Motor neuron (in vitro differentiated cells): ENCODE data around the gene DIP2B. TPM values are rescaled to one million over a fixed set of nuclear protein-coding genes. Genes with fewer than 3 reads are reported as not detected.
"Not testable (repeated sequence)": the region's sequence is repeated elsewhere in the genome, so short reads cannot be mapped to it uniquely, and the experiment has no call there.

Source experiments
- ATAC-seq, 8 experiments: fragments of 200-7000 bp; cut with Tn5 transposase; replicated peaks in 6 of 8; 2 replicates each; pipeline ENCODE4 v1.8.0; 2021; ENCODE audit warnings: mild to moderate bottlenecking in 8 of 8, moderate library complexity in 8 of 8
- H3K27ac ChIP-seq, 2 donors: fragments of 250-450 bp; sonication (Bioruptor Pico); 2 replicates each; pipeline ENCODE4 v1.9.0; 2021; ENCODE audit warnings: antibody characterized with exemption in 2 of 2, mild to moderate bottlenecking in 2 of 2, moderate library complexity in 1 of 2
- H3K4me1 ChIP-seq, 2 donors: fragments of 250-450 bp; sonication (Bioruptor Pico); replicated peaks in 1 of 2; 2 replicates each; pipeline ENCODE4 v1.6.1; 2021; ENCODE audit warnings: antibody characterized with exemption in 2 of 2, mild to moderate bottlenecking in 2 of 2, moderate library complexity in 1 of 2
- H3K4me3 ChIP-seq, 5 donors: fragments of 250-450 bp; sonication (Bioruptor Pico); 2 replicates each; pipeline ENCODE4 v1.9.0; 2021; ENCODE audit warnings: antibody characterized with exemption in 5 of 5, mild to moderate bottlenecking in 5 of 5, moderate library complexity in 4 of 5
- WGBS, 10 experiments: fragments of 450-650 bp; shearing (Covaris generic); methylation state at CpG; one replicate each; pipeline ENCODE4 v1.0.0; 2022; 5-methylcytosine and 5-hydroxymethylcytosine counted together
- in situ Hi-C, 9 experiments: fragments of 400-800 bp; cut with MboI; loops; one replicate each; pipeline ENCODE4 v1.15.0; 2021; ENCODE audit warnings: low sequenced_read_pairs in 9 of 9, low pct_unique_long_range_greater_than_20kb in 2 of 9; ENCODE audit not compliant: unreplicated experiment in 9 of 9
- total RNA-seq, 8 experiments: library from RNA; unstranded; fragments of 300-600 nt; gene quantifications; 2 replicates each; pipeline versions ENCODE4 v1.2.3 to v1.2.4, GENCODE V29; 2022

DIP2B gene
- total RNA-seq, 8 experiments from 2014 or later, result 20.8 to 68.6 (median 29.9) TPM

GRCh38 chr12:50666023-50666422, 161.2 kb downstream of the DIP2B start:
- no peak for ATAC-seq
- Histone ChIP-seq H3K27ac (no peak overlapping the region), H3K4me1 (peaks cover 5 to 15% of the 10 kb centered on the region in 2 donors), H3K4me3 (no peak overlapping the region)
- 80 to 100% (median 100%) methylated on average over 1 of the region's 1 CpG; no CpG with 5 or more reads in 4 of the 10 experiments for WGBS, 10 experiments
- in situ Hi-C loops, result no loop called here

DNA sequence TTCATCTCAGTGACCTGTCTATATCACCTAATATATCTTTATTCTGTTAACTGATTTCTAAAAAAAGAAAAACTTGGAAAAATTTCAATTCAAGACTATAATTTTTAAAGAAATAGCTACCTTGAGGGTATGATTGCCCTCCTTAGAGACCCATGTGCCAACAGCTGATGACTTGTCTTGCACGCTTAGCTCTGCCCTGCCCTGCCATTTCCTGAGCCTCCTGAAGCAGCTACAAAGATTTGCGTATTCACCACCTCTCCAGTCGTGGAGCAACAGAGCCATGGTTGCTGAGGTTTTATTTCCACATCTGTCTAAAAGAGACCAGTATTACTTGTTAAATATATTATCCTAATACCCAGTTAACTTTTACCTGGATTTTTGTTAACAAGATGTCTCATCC, 167.4 kb downstream of the DIP2B start:
- no peaks in the 10 kb centered on the region for H3K4me1 ChIP-seq
- no peak overlapping the region for H3K27ac ChIP-seq
- no peak for ATAC-seq
- 75 to 100% (median 89%) methylated on average over 1 to 3 of the region's 3 CpGs; no CpG with 5 or more reads in 1 of the 10 experiments for WGBS, 10 experiments
- no peak overlapping the region for H3K4me3 ChIP-seq
- in situ Hi-C loops, result no loop called here

DNA sequence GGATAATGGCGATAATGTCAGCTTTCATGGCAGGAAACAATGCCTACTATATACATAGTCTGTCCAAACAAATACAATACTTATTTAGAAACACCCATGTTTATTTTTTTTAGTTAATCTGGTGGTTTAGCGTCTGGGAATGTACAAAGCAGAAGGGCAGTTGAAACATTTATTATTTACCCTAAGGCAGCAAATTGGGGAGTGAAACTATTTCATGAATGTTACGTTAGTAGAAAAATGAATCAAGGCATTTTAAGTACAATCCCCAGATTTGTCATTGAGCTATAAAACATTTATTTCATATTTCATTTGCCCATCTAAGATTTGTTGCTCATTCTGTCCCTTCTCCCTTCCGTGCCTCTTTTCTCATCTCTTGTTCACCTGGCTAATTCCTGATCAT, 172.0 kb downstream of the DIP2B start:
- H3K4me3 ChIP-seq, result no peak overlapping the region
- in situ Hi-C loops, result no loop called here
- H3K27ac ChIP-seq, result no peak overlapping the region
- H3K4me1 ChIP-seq, result no peaks in the 10 kb centered on the region
- WGBS, 10 experiments, result 67 to 100% (median 98%) methylated on average over 1 to 4 of the region's 4 CpGs
- no peak for ATAC-seq

- H3K4me3 ChIP-seq, result no peak overlapping the region
- WGBS, 10 experiments, result 17 to 100% (median 64%) methylated on average over 1 to 2 of the region's 3 CpGs; no CpG with 5 or more reads in 2 of the 10 experiments
- in situ Hi-C loops, result no loop called here
- ATAC-seq, result no peak
- no peaks in the 10 kb centered on the region for H3K4me1 ChIP-seq
- no peak overlapping the region for H3K27ac ChIP-seq
Observed at GRCh38 chr12:50677858-50678257, 173.1 kb downstream of the DIP2B start.

DNA sequence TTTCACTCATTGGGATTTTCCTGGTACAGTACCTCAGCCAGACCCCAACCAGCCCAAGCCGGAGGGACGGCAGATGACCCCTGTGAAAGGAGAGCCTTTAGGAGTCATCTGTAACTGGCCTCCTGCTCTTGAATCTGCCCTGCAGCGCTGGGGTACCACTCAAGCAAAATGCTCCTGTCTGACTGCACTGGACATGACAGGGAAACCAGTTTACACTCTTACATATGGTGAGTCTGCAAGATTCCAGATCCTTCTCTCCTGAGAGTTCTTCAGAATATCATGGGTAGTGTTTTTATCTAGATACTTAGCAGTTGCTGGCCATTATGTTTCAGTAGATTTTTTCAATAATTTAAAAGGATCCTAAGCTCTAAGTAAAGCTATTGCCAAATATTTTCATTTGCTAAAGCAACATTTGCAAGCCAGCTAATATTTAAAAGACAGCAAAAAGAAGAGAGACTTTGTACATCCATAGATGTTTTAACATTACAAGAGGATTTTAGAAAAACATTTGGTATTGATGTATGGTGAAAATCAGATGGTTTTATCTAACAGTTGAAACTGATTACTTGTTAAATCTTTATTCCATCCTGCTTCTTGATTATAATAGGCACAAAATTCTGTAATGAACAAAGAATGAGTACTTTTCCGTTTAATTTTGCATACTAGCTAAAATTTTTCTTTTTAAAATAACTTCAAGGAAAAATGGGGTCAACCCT, 174.0 kb downstream of the DIP2B start:
- WGBS, 10 experiments, result 8 to 100% (median 93%) methylated on average over 1 to 4 of the region's 4 CpGs
- H3K27ac ChIP-seq, result no peak overlapping the region
- in situ Hi-C loops, result no loop called here

GRCh38 chr12:50679612-50680011, 174.8 kb downstream of the DIP2B start:
- in situ Hi-C loops, result no loop called here
- no peak overlapping the region for H3K4me3 ChIP-seq
- H3K4me1 ChIP-seq, result no peaks in the 10 kb centered on the region
- WGBS, 10 experiments, result 0 to 100% (median 90%) methylated on average over 1 of the region's 1 CpG; no CpG with 5 or more reads in 4 of the 10 experiments
- H3K27ac ChIP-seq, result no peak overlapping the region
- peak in 1 of 8 experiments; percentile 85 for ATAC-seq

More for the DNA sequence above, 174.0 kb downstream of the DIP2B start:
- no peaks in the 10 kb centered on the region for H3K4me1 ChIP-seq
- ATAC-seq, result peak in 1 of 8 experiments; percentile 5
- H3K4me3 ChIP-seq, result no peak overlapping the region

DNA sequence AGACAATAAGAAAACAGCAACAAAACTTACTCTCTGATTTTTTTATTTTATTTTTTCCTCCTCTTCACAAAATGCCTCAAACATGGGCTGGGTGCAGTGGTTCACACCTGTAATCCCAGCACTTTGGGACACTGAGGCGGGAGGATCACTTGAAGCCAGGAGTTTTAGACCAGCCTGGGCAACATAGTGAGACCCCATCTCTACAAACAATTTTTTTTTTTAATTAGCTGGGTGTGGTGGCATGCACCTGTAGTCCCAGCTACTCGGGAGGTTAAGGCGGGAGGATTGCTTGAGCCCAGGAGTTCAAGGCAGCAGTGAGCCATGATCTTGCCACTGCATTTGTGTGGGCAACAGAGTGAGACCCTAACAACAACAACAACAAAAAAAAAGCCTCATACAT, 176.3 kb downstream of the DIP2B start:
- ATAC-seq, H3K4me3 ChIP-seq, in situ Hi-C loops, H3K4me1 ChIP-seq, H3K27ac ChIP-seq: not testable (repeated sequence)
- 86 to 100% (median 100%) methylated on average over 1 to 3 of the region's 3 CpGs for WGBS, 10 experiments

GRCh38 chr12:50685641-50686040, 180.9 kb downstream of the DIP2B start:
- no peak overlapping the region for H3K4me3 ChIP-seq
- in situ Hi-C loops, result no loop called here
- no peaks in the 10 kb centered on the region for H3K4me1 ChIP-seq
- no peak overlapping the region for H3K27ac ChIP-seq
- 80 to 100% (median 91%) methylated on average over 1 of the region's 1 CpG; no CpG with 5 or more reads in 4 of the 10 experiments for WGBS, 10 experiments
- no peak for ATAC-seq

DNA sequence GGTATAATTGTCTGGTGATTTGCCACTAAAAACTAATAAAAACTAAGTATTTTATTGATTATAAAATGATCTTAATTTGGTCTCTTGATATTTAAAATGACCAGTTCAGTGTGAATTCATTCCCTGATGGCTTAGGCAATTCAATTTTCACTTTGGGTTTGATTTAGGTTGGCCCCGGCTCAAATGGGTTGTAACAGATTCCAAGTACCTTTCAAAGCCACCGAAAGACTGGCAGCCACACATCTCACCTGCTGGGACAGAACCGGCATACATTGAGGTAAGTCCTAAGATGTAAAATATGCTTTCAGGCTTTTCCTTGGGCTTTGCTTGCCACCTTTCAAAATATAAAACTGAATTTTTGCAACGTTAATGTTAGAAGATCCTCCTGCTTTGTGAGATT, 181.6 kb downstream of the DIP2B start:
- Histone ChIP-seq H3K4me1 (no peaks in the 10 kb centered on the region), H3K4me3 (no peak overlapping the region), H3K27ac (no peak overlapping the region)
- 50 to 100% (median 93%) methylated on average over 1 to 4 of the region's 4 CpGs; no CpG with 5 or more reads in 1 of the 10 experiments for WGBS, 10 experiments
- no peak for ATAC-seq
- in situ Hi-C loops, result no loop called here

GRCh38 chr12:50686976-50687375, 182.2 kb downstream of the DIP2B start:
- in situ Hi-C loops, result no loop called here
- no peak for ATAC-seq
- no peak overlapping the region for H3K4me3 ChIP-seq
- WGBS, 10 experiments, result 80 to 100% (median 96%) methylated on average over 1 to 2 of the region's 2 CpGs
- no peaks in the 10 kb centered on the region for H3K4me1 ChIP-seq
- H3K27ac ChIP-seq, result no peak overlapping the region

GRCh38 chr12:50689437-50689836, 184.7 kb downstream of the DIP2B start:
- WGBS, 10 experiments, result 40 to 100% (median 89%) methylated on average over 1 of the region's 1 CpG; no CpG with 5 or more reads in 5 of the 10 experiments
- no peak overlapping the region for H3K4me3 ChIP-seq
- no peak overlapping the region for H3K27ac ChIP-seq
- no peaks in the 10 kb centered on the region for H3K4me1 ChIP-seq
- in situ Hi-C loops, result no loop called here
- no peak for ATAC-seq

DNA sequence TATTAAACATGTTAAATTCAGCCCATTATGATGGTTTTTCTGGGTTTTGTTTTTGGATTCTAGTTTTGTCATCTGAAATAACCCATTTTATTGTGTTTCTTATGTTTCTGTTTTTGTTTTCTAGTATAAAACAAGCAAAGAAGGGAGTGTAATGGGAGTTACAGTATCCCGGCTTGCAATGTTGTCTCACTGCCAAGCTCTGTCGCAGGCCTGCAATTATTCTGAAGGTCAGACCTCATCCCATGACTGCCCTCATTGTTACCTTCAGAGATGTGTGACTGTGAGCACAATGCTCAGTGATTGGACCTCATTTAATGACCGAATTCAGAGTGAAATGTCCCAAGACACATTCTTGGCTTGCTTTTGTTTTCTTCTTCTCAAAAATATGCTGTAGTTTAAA, 186.1 kb downstream of the DIP2B start:
- H3K27ac ChIP-seq, result no peak overlapping the region
- peak in 7 of 8 experiments; percentile 61 to 99 (median 85) for ATAC-seq
- in situ Hi-C loops, result no loop called here
- H3K4me3 ChIP-seq, result no peak overlapping the region
- WGBS, 10 experiments, result 17 to 100% (median 53%) methylated on average over 1 to 3 of the region's 3 CpGs; no CpG with 5 or more reads in 4 of the 10 experiments
- no peaks in the 10 kb centered on the region for H3K4me1 ChIP-seq

- H3K4me3 ChIP-seq, result no peak overlapping the region
- ATAC-seq, result no peak
- no peaks in the 10 kb centered on the region for H3K4me1 ChIP-seq
- in situ Hi-C loops, result no loop called here
- 66 to 100% (median 93%) methylated on average over 1 to 4 of the region's 4 CpGs for WGBS, 10 experiments
- no peak overlapping the region for H3K27ac ChIP-seq
Observed at GRCh38 chr12:50695961-50696360, 191.2 kb downstream of the DIP2B start.

DNA sequence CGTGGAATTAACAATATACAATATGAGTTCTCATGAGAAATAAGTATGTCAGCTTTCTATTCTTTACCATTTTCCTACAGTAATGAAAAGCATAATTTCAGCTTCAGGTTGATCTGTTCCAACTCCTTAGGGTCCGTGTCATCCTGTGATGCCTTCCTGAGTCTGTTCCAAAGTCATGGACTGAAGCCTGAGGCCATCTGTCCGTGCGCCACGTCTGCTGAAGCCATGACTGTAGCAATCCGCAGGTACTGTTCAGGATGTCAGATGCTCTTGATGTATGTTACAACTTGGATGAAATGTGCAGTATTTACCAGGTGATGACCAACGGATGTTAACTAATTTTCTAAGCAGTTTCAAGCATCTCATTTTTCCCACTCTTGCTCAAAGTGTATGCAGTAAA, 192.1 kb downstream of the DIP2B start:
- Histone ChIP-seq H3K27ac (no peak overlapping the region), H3K4me3 (no peak overlapping the region), H3K4me1 (no peaks in the 10 kb centered on the region)
- ATAC-seq, result no peak
- 79 to 100% (median 96%) methylated on average over 1 to 7 of the region's 7 CpGs; no CpG with 5 or more reads in 1 of the 10 experiments for WGBS, 10 experiments
- in situ Hi-C loops, result no loop called here
